HG02610 (cell line): Measurements from ENCODE around the gene INTS14.
"Not testable (repeated sequence)": the region's sequence is repeated elsewhere in the genome, so short reads cannot be mapped to it uniquely, and the experiment has no call there.

Experiments
- ATAC-seq: cut with Tn5 transposase; IDR thresholded peaks from one replicate; pipeline ENCODE4 v1.9.1; 2021; ENCODE audit warnings: mild to moderate bottlenecking, moderate library complexity; ENCODE audit not compliant: unreplicated experiment

INTS14 gene

GRCh38 chr15:65583701-65584100 is 27.2 kb downstream of the INTS14 start:
- no peak for ATAC-seq

GRCh38 chr15:65580287-65580686 is 30.6 kb downstream of the INTS14 start:
- no peak for ATAC-seq

GRCh38 chr15:65579762-65580161 is 31.2 kb downstream of the INTS14 start:
- ATAC-seq: no peak

- no peak for ATAC-seq
Observed at GRCh38 chr15:65578904-65579728, 31.8 kb downstream of the INTS14 start.

GRCh38 chr15:65577129-65577996 is 33.6 kb downstream of the INTS14 start:
- no peak for ATAC-seq

- no peak for ATAC-seq
Observed at GRCh38 chr15:65576664-65577063, 34.3 kb downstream of the INTS14 start.

- no peak for ATAC-seq
Observed at GRCh38 chr15:65571971-65572370, 39.0 kb downstream of the INTS14 start.

- ATAC-seq: no peak
Observed at GRCh38 chr15:65569728-65570127, 41.2 kb downstream of the INTS14 start.

- ATAC-seq: no peak
Observed at GRCh38 chr15:65561934-65562333, 49.0 kb downstream of the INTS14 start.

- ATAC-seq: no peak
Observed at GRCh38 chr15:65559941-65560340, 51.0 kb downstream of the INTS14 start.

- ATAC-seq: no peak
Observed at GRCh38 chr15:65558997-65559760, 51.8 kb downstream of the INTS14 start.

- no peak for ATAC-seq
Observed at GRCh38 chr15:65558336-65558735, 52.6 kb downstream of the INTS14 start.

GRCh38 chr15:65556622-65557021 is 54.3 kb downstream of the INTS14 start:
- no peak for ATAC-seq

- no peak for ATAC-seq
Observed at GRCh38 chr15:65553691-65554090, 57.2 kb downstream of the INTS14 start.

- ATAC-seq: not testable (repeated sequence)
Observed at GRCh38 chr15:65552851-65553250, 58.1 kb downstream of the INTS14 start.

GRCh38 chr15:65551183-65551582 is 59.7 kb downstream of the INTS14 start:
- ATAC-seq: no peak

- ATAC-seq: no peak
Observed at GRCh38 chr15:65550681-65551098, 60.2 kb downstream of the INTS14 start.

GRCh38 chr15:65549288-65549687 is 61.6 kb downstream of the INTS14 start:
- not testable (repeated sequence) for ATAC-seq

GRCh38 chr15:65547841-65548240 is 63.1 kb downstream of the INTS14 start:
- no peak for ATAC-seq

GRCh38 chr15:65541231-65541820 is 69.6 kb downstream of the INTS14 start:
- ATAC-seq: no peak

- ATAC-seq: no peak
Observed at GRCh38 chr15:65540314-65540713, 70.6 kb downstream of the INTS14 start.
